Measurements from ENCODE around the gene SSU72.

- TF ChIP-seq POLR2A (IDR thresholded peaks at IDR 0.05) (no peak), EP300 (IDR thresholded peaks at IDR 0.05) (no peak)
- TF ChIP-seq, protein P1, sequence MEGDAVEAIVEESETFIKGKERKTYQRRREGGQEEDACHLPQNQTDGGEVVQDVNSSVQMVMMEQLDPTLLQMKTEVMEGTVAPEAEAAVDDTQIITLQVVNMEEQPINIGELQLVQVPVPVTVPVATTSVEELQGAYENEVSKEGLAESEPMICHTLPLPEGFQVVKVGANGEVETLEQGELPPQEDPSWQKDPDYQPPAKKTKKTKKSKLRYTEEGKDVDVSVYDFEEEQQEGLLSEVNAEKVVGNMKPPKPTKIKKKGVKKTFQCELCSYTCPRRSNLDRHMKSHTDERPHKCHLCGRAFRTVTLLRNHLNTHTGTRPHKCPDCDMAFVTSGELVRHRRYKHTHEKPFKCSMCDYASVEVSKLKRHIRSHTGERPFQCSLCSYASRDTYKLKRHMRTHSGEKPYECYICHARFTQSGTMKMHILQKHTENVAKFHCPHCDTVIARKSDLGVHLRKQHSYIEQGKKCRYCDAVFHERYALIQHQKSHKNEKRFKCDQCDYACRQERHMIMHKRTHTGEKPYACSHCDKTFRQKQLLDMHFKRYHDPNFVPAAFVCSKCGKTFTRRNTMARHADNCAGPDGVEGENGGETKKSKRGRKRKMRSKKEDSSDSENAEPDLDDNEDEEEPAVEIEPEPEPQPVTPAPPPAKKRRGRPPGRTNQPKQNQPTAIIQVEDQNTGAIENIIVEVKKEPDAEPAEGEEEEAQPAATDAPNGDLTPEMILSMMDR (IDR thresholded peaks at IDR 0.05) = no peak
Measured at GRCh38 chr1:1537626-1538250, 36.9 kb downstream of the SSU72 start.

Measured in tibial nerve (tissue), 4 donors.